Right atrium auricular region (tissue), 2 donors: ENCODE results near the gene RASGRF1. TPM values are rescaled to one million over a fixed set of nuclear protein-coding genes. Genes with fewer than 3 reads are reported as not detected.
"Not testable (repeated sequence)": the region's sequence is repeated elsewhere in the genome, so short reads cannot be mapped to it uniquely, and the experiment has no call there.

Source experiments
- DNase-seq: peaks from one replicate; pipeline ENCODE4 v3.0.0-alpha.2; 2019; ENCODE audit warnings: low spot score
- H3K27ac ChIP-seq, 2 donors: fragments of 200-600 bp; sonication (generic); 1 replicate in 1 of 2; 2 replicates in 1 of 2; pipeline ENCODE4 v1.5.1; 2016 to 2019
- H3K27me3 ChIP-seq, 2 donors: fragments of 200-600 bp; sonication (generic); one replicate each; pipeline versions ENCODE4 v1.5.1 to v1.6.0; 2017 to 2019
- H3K36me3 ChIP-seq: fragments of 200-600 bp; sonication (generic); one replicate; pipeline ENCODE4 v1.5.1; 2016
- H3K4me1 ChIP-seq, 2 donors: fragments of 200-600 bp; sonication (generic); one replicate each; pipeline versions ENCODE4 v1.5.1 to v1.6.0; 2017 to 2019
- H3K4me3 ChIP-seq, 2 donors: fragments of 200-600 bp; sonication (generic); 1 replicate in 1 of 2; 2 replicates in 1 of 2; pipeline ENCODE4 v1.5.1; 2017 to 2019; ENCODE audit warnings: mild to moderate bottlenecking in 1 of 2, moderate library complexity in 1 of 2
- H3K9me3 ChIP-seq, 2 donors: fragments of 200-600 bp; sonication (generic); one replicate each; pipeline ENCODE4 v1.5.1; 2019
- CTCF ChIP-seq, 2 donors: fragments of 200-600 bp; sonication (generic); IDR thresholded peaks; one replicate each; pipeline ENCODE4 v1.5.1; 2019; ENCODE audit warnings: antibody characterized with exemption in 2 of 2
- total RNA-seq, 2 donors: library from RNA; depleted of rRNA; stranded (reverse); fragments of >200 nt; gene quantifications; one replicate each; pipeline ENCODE4 v1.1.0, GENCODE V29; 2016

The RASGRF1 gene
- total RNA-seq, 2 donors from 2014 or later: 1.0 TPM; not detected in 1

- no peak for TF ChIP-seq CTCF (IDR thresholded peaks at IDR 0.05)
- Histone ChIP-seq H3K4me1 (no peaks in the 10 kb centered on the region), H3K9me3 (no peaks in the 10 kb centered on the region), H3K36me3 (no peaks in the 10 kb centered on the region), H3K4me3 (no peak overlapping the region), H3K27ac (no peak overlapping the region), H3K27me3 (no peaks in the 10 kb centered on the region)
- no peak for DNase-seq
Observed at GRCh38 chr15:79121571-79121970, 31.0 kb upstream of the RASGRF1 start.

- no peak for DNase-seq
- Histone ChIP-seq H3K27ac (no peak overlapping the region), H3K36me3 (no peaks in the 10 kb centered on the region), H3K27me3 (no peaks in the 10 kb centered on the region), H3K9me3 (no peaks in the 10 kb centered on the region), H3K4me1 (no peaks in the 10 kb centered on the region), H3K4me3 (no peak overlapping the region)
- TF ChIP-seq CTCF (IDR thresholded peaks at IDR 0.05): no peak
Observed at GRCh38 chr15:79117442-79118204, 27.0 kb upstream of the RASGRF1 start.

GRCh38 chr15:79116771-79117170 is 26.2 kb upstream of the RASGRF1 start:
- Histone ChIP-seq H3K27me3 (no peaks in the 10 kb centered on the region), H3K36me3 (no peaks in the 10 kb centered on the region), H3K4me1 (no peaks in the 10 kb centered on the region), H3K9me3 (no peaks in the 10 kb centered on the region), H3K4me3 (no peak overlapping the region), H3K27ac (no peak overlapping the region)
- DNase-seq: no peak
- no peak for TF ChIP-seq CTCF (IDR thresholded peaks at IDR 0.05)

GRCh38 chr15:79115986-79116665 is 25.5 kb upstream of the RASGRF1 start:
- Histone ChIP-seq H3K4me3 (no peak overlapping the region), H3K4me1 (no peaks in the 10 kb centered on the region), H3K36me3 (no peaks in the 10 kb centered on the region), H3K27me3 (no peaks in the 10 kb centered on the region), H3K9me3 (no peaks in the 10 kb centered on the region), H3K27ac (no peak overlapping the region)
- TF ChIP-seq CTCF (IDR thresholded peaks at IDR 0.05): no peak
- no peak for DNase-seq

- Histone ChIP-seq H3K36me3 (no peaks in the 10 kb centered on the region), H3K4me1 (no peaks in the 10 kb centered on the region), H3K4me3 (no peak overlapping the region), H3K9me3 (no peaks in the 10 kb centered on the region), H3K27me3 (no peaks in the 10 kb centered on the region), H3K27ac (no peak overlapping the region)
- no peak for TF ChIP-seq CTCF (IDR thresholded peaks at IDR 0.05)
- DNase-seq: no peak
Observed at GRCh38 chr15:79113831-79114230, 23.3 kb upstream of the RASGRF1 start.

- H3K36me3 ChIP-seq, H3K27ac ChIP-seq, H3K4me3 ChIP-seq, DNase-seq, H3K9me3 ChIP-seq, H3K4me1 ChIP-seq, H3K27me3 ChIP-seq: not testable (repeated sequence)
Observed at GRCh38 chr15:79111404-79111803, 20.8 kb upstream of the RASGRF1 start.
